Central memory CD8-positive, alpha-beta T cell (primary cell): ENCODE results near the gene NEURL2.
A peak's percentile ranks its signal among the peaks of the same experiment; 100 is the strongest.

Experiments used
- ATAC-seq: fragments of 150-1000 bp; cut with Tn5 transposase; replicated peaks from 2 replicates; pipeline ENCODE4 v1.10.0; 2022; ENCODE audit warnings: mild to moderate bottlenecking, moderate FRiP score, moderate number of reproducible peaks; ENCODE audit not compliant: poor library complexity, severe bottlenecking; ENCODE audit errors: extremely low read depth
- DNase-seq, 2 donors: peaks; one replicate each; pipeline ENCODE4 v3.0.0; 2021; ENCODE audit warnings: low spot score in 2 of 2
- H3K27ac Mint-ChIP-seq: one replicate; pipeline ENCODE4 v1.8.0; 2022; ENCODE audit warnings: low read depth, mild to moderate bottlenecking, moderate library complexity, mixed read lengths
- H3K27me3 Mint-ChIP-seq: one replicate; pipeline ENCODE4 v1.8.0; 2022; ENCODE audit warnings: mixed read lengths
- H3K36me3 Mint-ChIP-seq: one replicate; pipeline ENCODE4 v1.8.0; 2022; ENCODE audit warnings: mild to moderate bottlenecking, moderate library complexity, mixed read lengths; ENCODE audit not compliant: insufficient read depth
- H3K4me1 Mint-ChIP-seq: one replicate; pipeline ENCODE4 v1.8.0; 2022; ENCODE audit warnings: mixed read lengths
- H3K4me3 Mint-ChIP-seq: one replicate; pipeline ENCODE4 v1.8.0; 2022; ENCODE audit warnings: mild to moderate bottlenecking, moderate library complexity, mixed read lengths
- H3K9me3 Mint-ChIP-seq: one replicate; pipeline ENCODE4 v1.8.0; 2022; ENCODE audit warnings: mixed read lengths

NEURL2 gene

DNA sequence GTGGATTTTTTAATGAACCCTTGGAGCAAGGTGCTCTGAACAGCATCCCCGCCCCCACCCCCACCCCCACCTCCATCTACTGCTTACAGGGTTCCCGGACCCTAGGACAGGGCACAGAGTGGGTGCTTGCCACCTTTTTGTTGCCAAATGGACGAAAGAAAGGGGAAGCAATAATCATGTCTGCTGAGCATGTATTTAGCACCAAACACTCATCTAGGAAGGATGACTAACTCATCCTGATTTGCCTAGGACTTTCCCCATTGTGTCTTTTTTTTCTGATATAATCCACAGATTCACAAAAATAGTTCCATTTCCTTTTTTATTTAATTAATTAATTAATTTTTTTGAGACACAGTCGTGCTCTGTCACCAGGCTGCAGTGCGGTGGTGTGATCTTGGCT, 22.1 kb upstream of the NEURL2 start:
- Mint-ChIP-seq H3K27ac (no peak overlapping the region), H3K9me3 (no peaks in the 10 kb centered on the region), H3K4me1 (peaks cover 9% of the 10 kb centered on the region), H3K4me3 (no peak overlapping the region), H3K36me3 (peaks cover 4% of the 10 kb centered on the region), H3K27me3 (peaks cover 36% of the 10 kb centered on the region)
- ATAC-seq (no peak), DNase-seq (no peak)

- peaks cover 28% of the 10 kb centered on the region for H3K27me3 Mint-ChIP-seq
- peak overlapping the region; percentile 66 for H3K4me3 Mint-ChIP-seq
- H3K36me3 Mint-ChIP-seq, result peaks cover 4% of the 10 kb centered on the region
- H3K27ac Mint-ChIP-seq, result no peak overlapping the region
- ATAC-seq (no peak), DNase-seq (no peak)
- H3K9me3 Mint-ChIP-seq, result no peaks in the 10 kb centered on the region
- peaks cover 9% of the 10 kb centered on the region for H3K4me1 Mint-ChIP-seq
Observed at GRCh38 chr20:45912344-45912682, 21.3 kb upstream of the NEURL2 start.

- Mint-ChIP-seq H3K36me3 (peaks cover 4% of the 10 kb centered on the region), H3K27me3 (peaks cover 22% of the 10 kb centered on the region), H3K27ac (peak within 1 kb of the TSS; percentile 64), H3K4me3 (peak within 1 kb of the TSS; percentile 66), H3K4me1 (peaks cover 9% of the 10 kb centered on the region), H3K9me3 (no peaks in the 10 kb centered on the region)
- DNase-seq, result peak in 1 of 2 donors; percentile 16
- ATAC-seq, result no peak
Observed at GRCh38 chr20:45911486-45912343, 20.7 kb upstream of the NEURL2 start, which contains the start of gene PLTP. Gene PLTP, minus strand, starts transcription at chr20:45912155. Its CDS starts 703 bp downstream, at chr20:45911452.

GRCh38 chr20:45910670-45911485, 19.9 kb upstream of the NEURL2 start:
- H3K27ac Mint-ChIP-seq, result peak overlapping the region; percentile 64
- DNase-seq, result peak; percentile 85 to 87
- peaks cover 9% of the 10 kb centered on the region for H3K4me1 Mint-ChIP-seq
- H3K9me3 Mint-ChIP-seq, result no peaks in the 10 kb centered on the region
- peaks cover 4% of the 10 kb centered on the region for H3K36me3 Mint-ChIP-seq
- peak overlapping the region; percentile 66 for H3K4me3 Mint-ChIP-seq
- ATAC-seq, result peak; percentile 84
- H3K27me3 Mint-ChIP-seq, result peaks cover 14% of the 10 kb centered on the region

GRCh38 chr20:45909817-45910669, 19.0 kb upstream of the NEURL2 start:
- peaks cover 10% of the 10 kb centered on the region for H3K27me3 Mint-ChIP-seq
- H3K9me3 Mint-ChIP-seq, result no peaks in the 10 kb centered on the region
- peak overlapping the region; percentile 64 for H3K27ac Mint-ChIP-seq
- H3K36me3 Mint-ChIP-seq, result peaks cover 4% of the 10 kb centered on the region
- DNase-seq, result no peak
- no peak for ATAC-seq
- H3K4me1 Mint-ChIP-seq, result peaks cover 9% of the 10 kb centered on the region
- H3K4me3 Mint-ChIP-seq, result peak overlapping the region; percentile 66

DNA sequence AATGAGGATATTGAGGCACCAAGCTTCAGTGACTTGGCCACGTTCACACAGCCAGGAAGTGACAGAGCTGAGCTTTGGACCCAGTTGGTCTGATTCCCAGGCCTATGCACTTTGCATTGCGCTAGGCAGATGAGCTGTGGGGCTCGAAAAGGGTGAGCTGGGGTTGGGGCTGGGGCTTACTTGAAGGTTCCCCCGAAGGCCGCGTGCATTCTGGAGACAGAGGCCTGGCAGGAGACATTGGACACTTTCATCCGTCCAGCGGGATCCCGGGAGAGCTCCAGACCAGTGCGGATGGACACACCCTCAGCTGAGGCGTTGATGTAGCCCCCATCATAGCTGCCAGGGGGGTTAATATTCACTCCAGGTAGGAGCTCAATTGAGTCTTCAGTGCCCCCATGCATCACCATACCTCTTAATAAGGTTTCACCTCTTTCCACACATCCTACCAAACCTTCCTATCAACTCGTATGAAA, 18.4 kb upstream of the NEURL2 start:
- no peak overlapping the region for H3K27ac Mint-ChIP-seq

GRCh38 chr20:45908084-45908483, 17.1 kb upstream of the NEURL2 start:
- Mint-ChIP-seq H3K27me3 (no peaks in the 10 kb centered on the region), H3K4me1 (peaks cover 9% of the 10 kb centered on the region), H3K27ac (no peak overlapping the region), H3K4me3 (no peak overlapping the region), H3K9me3 (no peaks in the 10 kb centered on the region), H3K36me3 (no peaks in the 10 kb centered on the region)
- no peak for DNase-seq
- no peak for ATAC-seq

More for the DNA sequence above, 18.4 kb upstream of the NEURL2 start:
- Mint-ChIP-seq H3K36me3 (peaks cover 4% of the 10 kb centered on the region), H3K4me1 (peaks cover 9% of the 10 kb centered on the region), H3K9me3 (no peaks in the 10 kb centered on the region), H3K27me3 (peaks cover 3% of the 10 kb centered on the region), H3K4me3 (no peak overlapping the region)
- DNase-seq (no peak), ATAC-seq (no peak)

GRCh38 chr20:45907219-45907948, 16.4 kb upstream of the NEURL2 start:
- no peaks in the 10 kb centered on the region for H3K9me3 Mint-ChIP-seq
- DNase-seq, result no peak
- no peak overlapping the region for H3K27ac Mint-ChIP-seq
- no peak overlapping the region for H3K4me3 Mint-ChIP-seq
- H3K36me3 Mint-ChIP-seq, result no peaks in the 10 kb centered on the region
- peaks cover 9% of the 10 kb centered on the region for H3K4me1 Mint-ChIP-seq
- no peak for ATAC-seq
- no peaks in the 10 kb centered on the region for H3K27me3 Mint-ChIP-seq

DNA sequence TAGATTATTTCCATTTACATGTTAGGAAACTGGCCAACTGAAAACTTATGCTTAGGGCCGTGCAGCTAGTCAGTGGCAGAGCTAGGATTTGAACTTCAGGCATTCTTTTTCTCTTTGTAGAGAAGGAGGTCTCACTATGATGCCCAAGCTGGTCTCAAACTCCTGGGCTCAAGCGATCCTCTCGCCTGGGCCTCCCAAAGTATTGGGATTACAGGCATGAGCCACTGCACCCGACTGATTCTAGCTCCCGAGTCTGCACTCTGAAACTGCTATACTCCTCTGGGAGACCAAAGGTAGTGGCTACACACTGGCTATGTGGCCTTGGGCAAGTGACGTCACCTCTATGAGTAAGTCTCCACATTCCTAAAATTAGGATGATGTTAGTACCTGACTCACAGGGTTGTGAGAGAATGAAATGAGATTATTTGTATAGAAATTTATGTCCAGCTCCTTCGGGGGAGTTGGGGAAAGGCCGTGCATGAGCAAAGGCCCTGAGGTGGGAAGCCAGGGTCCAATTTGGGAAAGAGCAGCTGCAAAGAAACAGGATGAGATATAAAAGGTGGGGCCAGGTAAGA, 14.6 kb upstream of the NEURL2 start:
- no peaks in the 10 kb centered on the region for H3K36me3 Mint-ChIP-seq
- no peaks in the 10 kb centered on the region for H3K9me3 Mint-ChIP-seq
- DNase-seq (no peak), ATAC-seq (no peak)
- no peak overlapping the region for H3K4me3 Mint-ChIP-seq
- no peak overlapping the region for H3K27ac Mint-ChIP-seq
- H3K27me3 Mint-ChIP-seq, result no peaks in the 10 kb centered on the region
- peaks cover 3% of the 10 kb centered on the region for H3K4me1 Mint-ChIP-seq

DNA sequence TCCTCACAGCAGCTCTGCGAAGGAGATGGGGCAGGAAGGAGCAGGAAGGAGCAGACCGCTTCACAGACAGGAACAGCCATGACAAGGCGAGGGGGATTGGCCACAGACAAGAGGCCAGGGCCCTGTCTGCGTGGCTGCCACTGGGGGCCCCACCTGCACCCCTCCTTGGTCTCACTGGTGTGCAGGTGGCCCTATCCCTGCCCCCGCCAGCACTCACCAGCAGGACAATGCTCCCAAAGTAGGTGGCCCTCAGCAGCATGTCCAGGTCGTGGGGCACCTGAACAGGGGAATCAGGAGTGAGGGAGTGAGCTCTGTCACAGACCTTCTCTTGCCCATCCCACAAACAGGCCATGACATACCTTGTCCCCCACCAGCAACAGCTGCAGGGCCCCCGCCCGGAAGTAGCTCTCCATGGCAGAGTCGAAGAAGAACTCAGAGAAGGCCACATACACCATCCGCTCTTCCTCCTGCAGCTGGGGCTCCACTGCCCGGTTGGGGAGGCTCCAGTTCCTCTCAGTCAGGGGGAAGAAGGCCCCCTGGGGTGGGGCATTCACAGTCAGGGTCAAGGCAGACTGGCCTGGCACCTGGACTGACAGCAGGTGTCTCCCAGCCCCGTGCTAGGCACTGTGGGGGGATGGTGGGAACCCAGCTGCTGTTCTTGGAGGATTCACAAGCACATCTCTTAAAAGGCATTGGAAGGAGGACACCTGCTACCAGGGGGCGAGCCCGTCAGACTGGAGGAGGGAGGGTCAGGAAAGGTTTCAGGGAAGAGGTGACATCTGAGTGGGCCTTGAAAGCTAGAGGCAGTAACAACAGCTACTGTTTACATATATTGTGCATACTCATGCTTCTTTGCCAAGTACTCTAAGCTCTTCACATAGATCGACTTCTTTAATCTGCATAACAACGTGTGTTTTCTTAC, 13.8 kb upstream of the NEURL2 start:
- no peak overlapping the region for H3K27ac Mint-ChIP-seq
- no peaks in the 10 kb centered on the region for H3K9me3 Mint-ChIP-seq
- H3K4me1 Mint-ChIP-seq, result no peaks in the 10 kb centered on the region
- no peaks in the 10 kb centered on the region for H3K36me3 Mint-ChIP-seq
- H3K4me3 Mint-ChIP-seq, result no peak overlapping the region
- H3K27me3 Mint-ChIP-seq, result no peaks in the 10 kb centered on the region
- DNase-seq (no peak), ATAC-seq (no peak)
